Brain microvascular endothelial cell (primary cell): ENCODE measurements around the gene IKZF3.

Source experiments
- DNase-seq: peaks from one replicate; pipeline ENCODE4 v3.0.0-alpha.2; 2020
- H3K27ac ChIP-seq: fragments of 250-450 bp; sonication (Bioruptor Pico); 2 replicates; pipeline ENCODE4 v1.5.1; 2020; ENCODE audit warnings: mild to moderate bottlenecking, moderate library complexity
- H3K27me3 ChIP-seq: fragments of 250-450 bp; sonication (Bioruptor Pico); replicated peaks from 2 replicates; pipeline ENCODE4 v1.5.1; 2020; ENCODE audit warnings: mild to moderate bottlenecking
- H3K36me3 ChIP-seq: fragments of 250-450 bp; sonication (Bioruptor Pico); replicated peaks from 2 replicates; pipeline ENCODE4 v1.5.1; 2020; ENCODE audit warnings: mild to moderate bottlenecking
- H3K4me3 ChIP-seq: 2 replicates; pipeline ENCODE4 v1.5.1; 2011; ENCODE audit warnings: low read depth, mild to moderate bottlenecking, control low read depth, low read length, moderate library complexity
- CTCF ChIP-seq: IDR thresholded peaks from 2 replicates; pipeline ENCODE4 v1.5.1; 2011; ENCODE audit warnings: low read depth, mild to moderate bottlenecking, moderate library complexity, low read length, control low read depth, inconsistent platforms; ENCODE audit errors: missing control alignments
- in situ Hi-C: cut with HindIII; loops from 2 replicates; pipeline ENCODE4 v1.10.0; 2017; ENCODE audit warnings: low sequenced_read_pairs, low pct_ligation_motif_present

Gene IKZF3

GRCh38 chr17:39777534-39778365, 86.4 kb downstream of the IKZF3 start:
- no peak for DNase-seq
- no peak overlapping the region for H3K4me3 ChIP-seq
- H3K27me3 ChIP-seq, result peaks cover 11% of the 10 kb centered on the region
- no peak overlapping the region for H3K27ac ChIP-seq
- no peak for TF ChIP-seq CTCF
- H3K36me3 ChIP-seq, result no peaks in the 10 kb centered on the region
- in situ Hi-C loops, result no loop called here

GRCh38 chr17:39776252-39776651, 87.9 kb downstream of the IKZF3 start:
- no peak for DNase-seq
- Histone ChIP-seq H3K4me3 (no peak overlapping the region), H3K27ac (no peak overlapping the region), H3K36me3 (no peaks in the 10 kb centered on the region), H3K27me3 (peaks cover 8% of the 10 kb centered on the region)
- TF ChIP-seq CTCF, result no peak
- in situ Hi-C loops, result no loop called here

- H3K36me3 ChIP-seq, result no peaks in the 10 kb centered on the region
- H3K27ac ChIP-seq, result no peak overlapping the region
- in situ Hi-C loops, result no loop called here
- DNase-seq, result no peak
- TF ChIP-seq CTCF, result no peak
- H3K4me3 ChIP-seq, result no peak overlapping the region
- H3K27me3 ChIP-seq, result peaks cover 8% of the 10 kb centered on the region
Measured at GRCh38 chr17:39775031-39775430, 89.1 kb downstream of the IKZF3 start.

- Histone ChIP-seq H3K4me3 (no peak overlapping the region), H3K27ac (no peak overlapping the region), H3K27me3 (peaks cover 11% of the 10 kb centered on the region), H3K36me3 (no peaks in the 10 kb centered on the region)
- TF ChIP-seq CTCF, result no peak
- in situ Hi-C loops, result no loop called here
- no peak for DNase-seq
Measured at GRCh38 chr17:39774047-39774446, 90.1 kb downstream of the IKZF3 start.

GRCh38 chr17:39772987-39773934, 90.9 kb downstream of the IKZF3 start:
- DNase-seq, result no peak
- Histone ChIP-seq H3K27me3 (peaks cover 11% of the 10 kb centered on the region), H3K4me3 (no peak overlapping the region), H3K27ac (no peak overlapping the region), H3K36me3 (no peaks in the 10 kb centered on the region)
- no peak for TF ChIP-seq CTCF
- in situ Hi-C loops, result no loop called here
